Gastroesophageal sphincter (tissue), 4 donors: ENCODE data around the gene FRMD5. TPM values are rescaled to one million over a fixed set of nuclear protein-coding genes. Genes with fewer than 3 reads are reported as not detected.
"Not testable (repeated sequence)": the region's sequence is repeated elsewhere in the genome, so short reads cannot be mapped to it uniquely, and the experiment has no call there.

Experiments
- ATAC-seq: fragments of 150-250 bp; one replicate; pipeline ENCODE4 v1.9.1; 2016; ENCODE audit warnings: mild to moderate bottlenecking, moderate library complexity
- H3K27ac ChIP-seq, 4 donors: fragments of 200-600 bp; sonication (generic) in 3 of 4; 1 replicate in 3 of 4; 2 replicates in 1 of 4; pipeline ENCODE4 v1.5.1; 2016 to 2019
- H3K27me3 ChIP-seq: fragments of 200-600 bp; sonication (generic); one replicate; pipeline ENCODE4 v1.5.1; 2019
- H3K36me3 ChIP-seq, 2 donors: fragments of 200-600 bp; sonication (generic); one replicate each; pipeline ENCODE4 v1.5.1; 2019; ENCODE audit warnings: control low read depth in 1 of 2
- H3K4me1 ChIP-seq, 3 donors: fragments of 200-600 bp; sonication (generic); 1 replicate in 2 of 3; 2 replicates in 1 of 3; pipeline ENCODE4 v1.5.1; 2016 to 2019; ENCODE audit warnings: control low read depth in 2 of 3
- H3K4me3 ChIP-seq, 2 donors: fragments of 200-600 bp; sonication (generic); one replicate each; pipeline ENCODE4 v1.5.1; 2019; ENCODE audit warnings: mild to moderate bottlenecking in 1 of 2, moderate library complexity in 1 of 2
- H3K9me3 ChIP-seq, 3 donors: fragments of 200-600 bp; sonication (generic); one replicate each; pipeline ENCODE4 v1.5.1; 2017 to 2019; ENCODE audit warnings: control low read depth in 2 of 3
- CTCF ChIP-seq, 4 experiments: fragments of 200-600 bp in 2 of 4; fragments of 450-650 bp in 2 of 4; sonication (generic) in 1 of 4; IDR thresholded peaks; one replicate each; pipeline ENCODE4 v1.5.1; 2017 to 2019; ENCODE audit warnings: antibody characterized with exemption in 4 of 4, mild to moderate bottlenecking in 2 of 4, moderate library complexity in 2 of 4
- EP300 ChIP-seq: sonication (generic); formaldehyde crosslinking; IDR thresholded peaks from one replicate; pipeline ENCODE4 v1.6.1; 2017; ENCODE audit warnings: antibody characterized with exemption, mild to moderate bottlenecking
- POLR2A ChIP-seq, 2 donors: fragments of 450-650 bp; IDR thresholded peaks; one replicate each; pipeline ENCODE4 v1.6.1; 2017; ENCODE audit warnings: antibody characterized with exemption in 2 of 2, mild to moderate bottlenecking in 2 of 2, moderate library complexity in 1 of 2
- POLR2AphosphoS5 ChIP-seq: sonication (generic); formaldehyde crosslinking; IDR thresholded peaks from one replicate; pipeline ENCODE4 v1.6.1; 2017; ENCODE audit warnings: antibody characterized with exemption
- WGBS, 2 donors: methylation state at CpG; one replicate each; pipeline ENCODE4 v1.1.5; 2018; ENCODE audit warnings: low coverage in 1 of 2; 5-methylcytosine and 5-hydroxymethylcytosine counted together
- total RNA-seq, 4 donors: library from RNA; depleted of rRNA; stranded (reverse); fragments of >200 nt; gene quantifications; one replicate each; pipeline ENCODE4 v1.1.0, GENCODE V29; 2016

FRMD5 gene
- total RNA-seq, 4 donors from 2014 or later, result 0.47 to 1.2 (median 0.90) TPM

DNA sequence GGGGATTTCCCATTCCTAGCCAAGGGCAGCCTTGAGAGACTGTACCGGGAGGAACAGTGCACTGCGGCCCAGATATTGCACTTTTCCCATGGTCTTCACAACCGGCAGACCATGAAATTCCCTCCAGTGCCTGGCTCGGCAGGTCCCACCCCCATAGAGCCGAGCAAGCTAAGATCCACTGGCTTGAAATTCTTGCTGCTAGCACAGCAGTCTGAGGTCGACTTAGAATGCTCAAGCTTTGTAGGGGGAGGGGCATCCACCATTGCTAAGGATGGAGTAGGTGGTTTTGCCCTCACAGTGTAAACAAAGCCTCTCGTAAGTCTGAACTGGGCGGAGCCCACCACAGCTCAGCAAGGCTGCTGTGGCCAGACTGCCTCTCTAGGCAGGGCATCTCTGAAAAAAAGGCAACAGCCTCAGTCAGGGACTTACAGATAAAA is 156.3 kb downstream of the FRMD5 start:
- ATAC-seq, result no peak
- 60% methylated on average over 3 of the region's 8 CpGs; no CpG with 5 or more reads in 1 of the 2 donors for WGBS, 2 donors
- H3K27me3 ChIP-seq, result peaks cover 11% of the 10 kb centered on the region
- no peak overlapping the region for H3K27ac ChIP-seq
- no peak for TF ChIP-seq POLR2AphosphoS5
- peaks cover 0 to 11% (median 0%) of the 10 kb centered on the region in 3 donors for H3K4me1 ChIP-seq
- H3K36me3 ChIP-seq, result no peaks in the 10 kb centered on the region
- no peak overlapping the region for H3K4me3 ChIP-seq
- no peaks in the 10 kb centered on the region for H3K9me3 ChIP-seq

DNA sequence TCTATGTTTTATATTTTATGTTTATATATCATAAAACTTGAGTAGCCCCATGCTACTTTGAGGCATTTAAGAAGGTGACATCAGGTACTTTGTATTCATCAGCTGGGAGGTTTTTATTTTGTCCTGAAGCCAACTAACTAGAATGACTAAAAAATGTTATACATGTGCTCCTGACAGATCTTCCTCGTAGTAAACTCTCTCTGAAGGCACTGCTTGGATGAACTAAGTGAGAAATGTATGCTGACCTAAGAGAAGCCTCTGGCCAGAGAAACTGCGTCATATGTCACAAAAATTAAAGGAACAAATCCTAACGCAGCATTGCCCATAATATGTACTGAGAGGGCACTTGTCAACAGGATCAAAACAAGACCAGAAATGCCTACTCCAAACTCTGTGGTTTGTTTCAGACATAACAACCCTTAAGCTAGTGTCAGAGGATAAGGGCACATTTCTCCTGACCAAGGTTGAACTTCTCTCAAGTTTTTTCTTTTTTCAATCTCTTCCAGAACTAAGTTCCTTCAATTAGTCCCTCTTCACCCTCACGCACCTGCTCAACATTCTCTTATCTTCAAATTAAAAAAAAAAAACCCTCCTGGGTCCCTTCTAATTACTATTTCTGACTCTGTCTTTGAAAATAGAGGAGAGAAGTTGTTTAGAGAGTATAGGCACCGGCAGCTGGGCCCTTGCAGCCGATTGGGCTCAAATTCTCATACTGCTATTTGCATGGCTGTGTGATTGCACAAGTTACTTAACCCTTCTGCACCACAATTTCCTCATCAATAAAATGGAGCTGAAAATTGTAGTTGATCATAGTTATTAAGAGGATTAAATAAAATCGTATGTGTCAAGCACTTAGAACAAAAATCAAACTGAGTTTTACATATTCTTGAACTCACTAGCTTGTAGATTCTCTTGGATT is 159.0 kb downstream of the FRMD5 start:
- Histone ChIP-seq H3K4me3 (no peak overlapping the region), H3K36me3 (no peaks in the 10 kb centered on the region), H3K27me3 (peaks cover 11% of the 10 kb centered on the region), H3K4me1 (peaks cover 0 to 11% (median 0%) of the 10 kb centered on the region in 3 donors), H3K9me3 (no peaks in the 10 kb centered on the region), H3K27ac (no peak overlapping the region)
- WGBS, 2 donors, result 53 to 58% methylated on average over 4 to 7 of the region's 7 CpGs
- ATAC-seq, result no peak
- TF ChIP-seq CTCF (IDR thresholded peaks at IDR 0.05) (no peak), POLR2AphosphoS5 (no peak), POLR2A (IDR thresholded peaks at IDR 0.05) (no peak), EP300 (no peak)

DNA sequence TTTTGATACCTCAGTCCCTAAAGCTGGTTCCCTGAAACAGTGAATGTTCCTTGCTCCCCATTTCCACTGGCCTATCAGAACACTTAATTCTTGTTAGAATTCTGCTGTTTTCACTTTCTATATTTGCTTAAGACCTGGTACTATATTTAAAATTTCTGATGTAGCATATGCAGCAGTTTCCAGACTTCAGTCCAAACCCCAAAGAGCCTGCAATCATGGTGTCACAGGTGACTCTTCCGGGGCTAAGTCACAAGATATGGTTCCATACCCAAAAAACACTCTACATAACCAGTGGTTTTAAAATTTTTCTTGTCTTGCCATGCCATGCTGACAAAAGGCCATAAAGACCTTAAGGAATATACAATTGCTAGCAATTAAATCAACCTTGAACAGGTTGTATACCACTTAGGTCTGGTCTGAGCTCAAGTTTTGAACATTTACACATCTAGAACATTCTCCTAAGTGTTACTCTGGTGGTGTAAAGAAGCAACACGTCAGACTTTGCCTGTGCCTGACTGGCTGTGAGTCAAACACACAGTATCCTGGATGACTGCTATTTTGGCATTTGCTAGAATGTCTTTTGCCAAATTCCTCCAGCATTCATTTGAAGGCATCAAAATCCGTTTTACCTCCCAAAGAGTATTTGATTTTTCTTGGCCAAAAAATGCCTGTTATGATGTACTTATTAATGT is 160.0 kb downstream of the FRMD5 start:
- peaks cover 0 to 11% (median 0%) of the 10 kb centered on the region in 3 donors for H3K4me1 ChIP-seq
- no peak overlapping the region for H3K4me3 ChIP-seq
- H3K27me3 ChIP-seq, result peaks cover 11% of the 10 kb centered on the region
- TF ChIP-seq CTCF (IDR thresholded peaks at IDR 0.05) (no peak), POLR2AphosphoS5 (no peak), EP300 (no peak), POLR2A (IDR thresholded peaks at IDR 0.05) (no peak)
- ATAC-seq, result no peak
- H3K27ac ChIP-seq, result no peak overlapping the region
- 31 to 39% methylated on average over 3 of the region's 3 CpGs for WGBS, 2 donors
- H3K36me3 ChIP-seq, result no peaks in the 10 kb centered on the region
- H3K9me3 ChIP-seq, result no peaks in the 10 kb centered on the region

DNA sequence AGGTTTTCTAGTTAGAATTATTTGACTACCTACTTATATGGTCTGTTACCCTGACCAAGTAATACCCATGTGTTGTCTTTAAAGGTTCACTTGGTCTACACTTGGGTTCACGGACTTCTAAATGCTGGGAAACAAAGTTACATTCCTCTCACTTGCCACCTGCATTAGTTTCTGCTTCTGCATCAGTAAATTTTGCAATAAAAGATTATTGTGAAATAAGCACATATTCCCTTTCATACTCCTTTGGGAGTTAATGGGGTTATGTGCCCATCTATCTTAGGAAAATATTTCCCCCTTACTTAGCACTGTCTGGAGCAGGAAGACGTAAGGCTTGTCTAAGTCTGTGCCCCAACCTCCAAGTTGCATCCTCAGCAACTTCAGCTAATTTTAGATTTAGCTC is 160.7 kb downstream of the FRMD5 start:
- H3K27ac ChIP-seq, result no peak overlapping the region
- H3K4me1 ChIP-seq, result peaks cover 0 to 11% (median 0%) of the 10 kb centered on the region in 3 donors
- no peaks in the 10 kb centered on the region for H3K36me3 ChIP-seq
- H3K9me3 ChIP-seq, result no peaks in the 10 kb centered on the region
- TF ChIP-seq CTCF (IDR thresholded peaks at IDR 0.05) (no peak), POLR2AphosphoS5 (no peak), EP300 (no peak), POLR2A (IDR thresholded peaks at IDR 0.05) (no peak)
- ATAC-seq, result no peak
- peaks cover 8% of the 10 kb centered on the region for H3K27me3 ChIP-seq
- 56 to 62% methylated on average over 2 of the region's 2 CpGs for WGBS, 2 donors
- no peak overlapping the region for H3K4me3 ChIP-seq

- no peak overlapping the region for H3K4me3 ChIP-seq
- H3K36me3 ChIP-seq, result no peaks in the 10 kb centered on the region
- H3K27me3 ChIP-seq, result peaks cover 3% of the 10 kb centered on the region
- no peak overlapping the region for H3K27ac ChIP-seq
- 92% methylated on average over 1 of the region's 1 CpG; no CpG with 5 or more reads in 1 of the 2 donors for WGBS, 2 donors
- peaks cover 0 to 11% (median 0%) of the 10 kb centered on the region in 3 donors for H3K4me1 ChIP-seq
- ATAC-seq, result no peak
- H3K9me3 ChIP-seq, result no peaks in the 10 kb centered on the region
- TF ChIP-seq EP300 (no peak), POLR2A (IDR thresholded peaks at IDR 0.05) (no peak), CTCF (IDR thresholded peaks at IDR 0.05) (no peak), POLR2AphosphoS5 (no peak)
Measured at GRCh38 chr15:44033894-44034293, 161.2 kb downstream of the FRMD5 start.

DNA sequence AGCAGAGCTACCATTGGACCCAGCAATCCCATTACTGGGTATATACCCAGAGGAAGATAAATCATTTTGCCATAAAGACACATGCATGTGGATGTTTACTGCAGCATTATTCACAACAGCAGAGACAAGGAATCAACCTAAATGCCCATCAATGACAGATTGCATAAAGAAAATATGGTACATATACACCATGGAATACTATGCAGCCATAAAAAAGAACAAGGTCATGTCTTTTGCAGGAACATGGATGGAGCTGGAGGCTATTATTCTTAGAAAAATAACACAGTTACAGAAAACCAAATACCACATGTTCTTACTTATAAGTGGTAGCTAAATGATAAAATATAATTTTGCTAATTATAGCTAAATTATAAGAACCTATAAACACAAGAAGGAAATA is 162.3 kb downstream of the FRMD5 start:
- not testable (repeated sequence) for ATAC-seq, H3K27ac ChIP-seq, H3K27me3 ChIP-seq, H3K4me1 ChIP-seq, H3K9me3 ChIP-seq, H3K4me3 ChIP-seq, H3K36me3 ChIP-seq
